Activated CD4-positive, CD25-positive, alpha-beta regulatory T cell treated with anti-CD3 and anti-CD28 coated beads, Interleukin-2, amount 50 U/mL, for 24 hours (primary cell): ENCODE data around the gene DLGAP4.
A peak's percentile ranks its signal among the peaks of the same experiment; 100 is the strongest.
"Not testable (repeated sequence)": the region's sequence is repeated elsewhere in the genome, so short reads cannot be mapped to it uniquely, and the experiment has no call there.

ENCODE experiments used
- ATAC-seq, 2 donors: fragments of 150-1000 bp; cut with Tn5 transposase; one replicate each; pipeline ENCODE4 v1.10.0; 2021; ENCODE audit warnings: mild to moderate bottlenecking in 1 of 2, moderate library complexity in 1 of 2

DLGAP4 gene

GRCh38 chr20:36506253-36506652 lies 200.1 kb downstream of the DLGAP4 start:
- ATAC-seq, result no peak

GRCh38 chr20:36507746-36508145 lies 201.6 kb downstream of the DLGAP4 start:
- no peak for ATAC-seq

- ATAC-seq, result peak; percentile 71 to 80
Measured at GRCh38 chr20:36519012-36519719, 213.0 kb downstream of the DLGAP4 start.

GRCh38 chr20:36519944-36520343 lies 213.8 kb downstream of the DLGAP4 start:
- ATAC-seq, result no peak

GRCh38 chr20:36521526-36521925 lies 215.4 kb downstream of the DLGAP4 start:
- ATAC-seq, result no peak

- not testable (repeated sequence) for ATAC-seq
Measured at GRCh38 chr20:36522412-36522811, 216.3 kb downstream of the DLGAP4 start.

- no peak for ATAC-seq
Measured at GRCh38 chr20:36523341-36523740, 217.2 kb downstream of the DLGAP4 start.

- no peak for ATAC-seq
Measured at GRCh38 chr20:36525620-36526365, 219.7 kb downstream of the DLGAP4 start.

GRCh38 chr20:36526521-36527011 lies 220.4 kb downstream of the DLGAP4 start:
- ATAC-seq, result no peak

- ATAC-seq, result no peak
Measured at GRCh38 chr20:36527331-36528125, 221.4 kb downstream of the DLGAP4 start.

- no peak for ATAC-seq
Measured at GRCh38 chr20:36528176-36528874, 222.2 kb downstream of the DLGAP4 start.

GRCh38 chr20:36528875-36529417 lies 222.8 kb downstream of the DLGAP4 start:
- ATAC-seq, result no peak

GRCh38 chr20:36532388-36532787 lies 226.2 kb downstream of the DLGAP4 start:
- ATAC-seq, result no peak

GRCh38 chr20:36532822-36533221 lies 226.7 kb downstream of the DLGAP4 start:
- no peak for ATAC-seq

- ATAC-seq, result no peak
Measured at GRCh38 chr20:36538026-36538722, 232.0 kb downstream of the DLGAP4 start.

- no peak for ATAC-seq
Measured at GRCh38 chr20:36540551-36541211, 234.5 kb downstream of the DLGAP4 start.

GRCh38 chr20:36541227-36541767 lies 235.2 kb downstream of the DLGAP4 start, which contains the start of gene MYL9:
MYL9 (plus strand) TSS chr20:36541519; CDS start chr20:36544885, 3,366 bp downstream.
- no peak for ATAC-seq

- ATAC-seq, result no peak
Measured at GRCh38 chr20:36541768-36542488, 235.8 kb downstream of the DLGAP4 start.

- ATAC-seq, result no peak
Measured at GRCh38 chr20:36542516-36543183, 236.5 kb downstream of the DLGAP4 start.
